Upper lobe of left lung (tissue), 4 donors: Measurements from ENCODE around the gene DMGDH.

Source experiments
- EP300 ChIP-seq, 4 donors: sonication (generic); formaldehyde crosslinking; IDR thresholded peaks; one replicate each; pipeline ENCODE4 v1.5.1; 2017; ENCODE audit warnings: antibody characterized with exemption in 4 of 4, control low read depth in 2 of 4
- POLR2A ChIP-seq, 4 donors: fragments of 450-650 bp; IDR thresholded peaks; one replicate each; pipeline ENCODE4 v1.5.1; 2016 to 2017; ENCODE audit warnings: antibody characterized with exemption in 4 of 4, mild to moderate bottlenecking in 2 of 4
- POLR2AphosphoS5 ChIP-seq, 2 donors: sonication (generic); formaldehyde crosslinking; IDR thresholded peaks; one replicate each; pipeline ENCODE4 v1.5.1; 2017; ENCODE audit warnings: antibody characterized with exemption in 2 of 2
- TF ChIP-seq, protein P1 (sequence below), 6 experiments: fragments of 450-650 bp in 4 of 6; fragments of 200-600 bp in 2 of 6; sonication (generic) in 2 of 6; IDR thresholded peaks; one replicate each; pipeline ENCODE4 v1.5.1; 2016 to 2019; ENCODE audit warnings: antibody characterized with exemption in 6 of 6

DNA sequence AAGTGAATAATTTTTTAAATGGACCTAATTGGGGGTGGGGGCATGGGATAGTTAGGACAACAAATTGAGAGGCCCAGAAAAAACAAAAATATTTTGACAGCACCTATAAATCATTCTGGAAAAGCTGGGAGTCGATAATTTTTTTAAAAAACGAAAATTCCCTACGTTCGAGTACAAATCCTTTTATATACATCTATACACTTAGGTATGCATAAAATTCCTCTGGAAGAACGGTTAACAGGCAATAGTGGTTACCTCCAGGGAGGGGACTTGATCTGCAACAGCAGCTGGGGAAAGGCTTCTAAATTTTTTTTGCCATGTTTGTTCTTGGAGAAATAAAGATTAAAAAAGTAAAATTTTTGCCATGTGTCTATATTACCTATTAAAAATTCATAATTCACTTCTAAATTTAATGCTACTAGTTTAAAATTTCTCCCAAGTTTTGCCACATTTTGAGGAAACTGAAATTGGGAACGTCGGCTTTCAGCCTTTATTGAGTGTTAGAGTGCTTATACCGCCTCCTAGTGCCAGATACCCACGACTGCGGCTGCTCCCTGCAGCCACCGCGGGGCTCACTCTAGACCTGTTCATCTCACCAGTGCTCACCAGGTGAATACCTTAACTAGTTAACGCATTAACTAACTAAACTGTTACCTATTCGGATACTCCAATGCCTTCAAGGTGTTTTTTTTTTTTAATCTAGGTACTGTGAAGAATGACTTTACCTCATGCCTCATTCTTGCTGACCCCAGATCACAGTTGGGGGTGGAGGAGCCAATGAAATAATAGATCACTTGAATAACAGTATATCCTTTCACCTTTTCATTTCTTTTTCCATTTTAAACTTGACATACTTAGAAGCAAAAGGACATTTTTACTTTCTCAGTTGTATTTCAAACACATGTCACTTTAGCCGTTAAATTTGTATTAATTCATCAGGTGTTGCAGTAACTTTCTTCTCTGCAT is 40.3 kb upstream of the DMGDH start:
- TF ChIP-seq, protein P1, sequence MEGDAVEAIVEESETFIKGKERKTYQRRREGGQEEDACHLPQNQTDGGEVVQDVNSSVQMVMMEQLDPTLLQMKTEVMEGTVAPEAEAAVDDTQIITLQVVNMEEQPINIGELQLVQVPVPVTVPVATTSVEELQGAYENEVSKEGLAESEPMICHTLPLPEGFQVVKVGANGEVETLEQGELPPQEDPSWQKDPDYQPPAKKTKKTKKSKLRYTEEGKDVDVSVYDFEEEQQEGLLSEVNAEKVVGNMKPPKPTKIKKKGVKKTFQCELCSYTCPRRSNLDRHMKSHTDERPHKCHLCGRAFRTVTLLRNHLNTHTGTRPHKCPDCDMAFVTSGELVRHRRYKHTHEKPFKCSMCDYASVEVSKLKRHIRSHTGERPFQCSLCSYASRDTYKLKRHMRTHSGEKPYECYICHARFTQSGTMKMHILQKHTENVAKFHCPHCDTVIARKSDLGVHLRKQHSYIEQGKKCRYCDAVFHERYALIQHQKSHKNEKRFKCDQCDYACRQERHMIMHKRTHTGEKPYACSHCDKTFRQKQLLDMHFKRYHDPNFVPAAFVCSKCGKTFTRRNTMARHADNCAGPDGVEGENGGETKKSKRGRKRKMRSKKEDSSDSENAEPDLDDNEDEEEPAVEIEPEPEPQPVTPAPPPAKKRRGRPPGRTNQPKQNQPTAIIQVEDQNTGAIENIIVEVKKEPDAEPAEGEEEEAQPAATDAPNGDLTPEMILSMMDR (IDR thresholded peaks at IDR 0.05) = peak in 2 of 6 experiments; percentile 30
- TF ChIP-seq POLR2A (IDR thresholded peaks at IDR 0.05) = no peak
- TF ChIP-seq POLR2AphosphoS5 (IDR thresholded peaks at IDR 0.05) = no peak
- no peak for TF ChIP-seq EP300 (IDR thresholded peaks at IDR 0.05)
